Skeletal muscle satellite cell (primary cell): ENCODE results near the gene NFATC4.

ENCODE experiments used
- H3K27me3 ChIP-seq: 2 replicates; pipeline ENCODE4 v1.7.0; 2013; ENCODE audit warnings: low read length; ENCODE audit not compliant: control insufficient read depth, insufficient read depth
- H3K36me3 ChIP-seq: 2 replicates; pipeline ENCODE4 v1.7.0; 2013; ENCODE audit warnings: mild to moderate bottlenecking, control low read depth, low read length; ENCODE audit not compliant: insufficient read depth
- H3K4me1 ChIP-seq: 2 replicates; pipeline ENCODE4 v1.7.0; 2013; ENCODE audit warnings: low read length; ENCODE audit not compliant: control insufficient read depth, insufficient read depth
- H3K4me2 ChIP-seq: 2 replicates; pipeline ENCODE4 v1.7.0; 2013; ENCODE audit warnings: mild to moderate bottlenecking, low read length
- H3K4me3 ChIP-seq: 2 replicates; pipeline ENCODE4 v1.7.0; 2013; ENCODE audit warnings: low read length
- H3K9ac ChIP-seq: 2 replicates; pipeline ENCODE4 v1.7.0; 2013; ENCODE audit warnings: mild to moderate bottlenecking, low read depth, low read length, moderate library complexity
- H3K9me3 ChIP-seq: replicated peaks from 2 replicates; pipeline ENCODE4 v1.7.0; 2013; ENCODE audit warnings: mild to moderate bottlenecking, control low read depth, low read length

NFATC4 gene

DNA sequence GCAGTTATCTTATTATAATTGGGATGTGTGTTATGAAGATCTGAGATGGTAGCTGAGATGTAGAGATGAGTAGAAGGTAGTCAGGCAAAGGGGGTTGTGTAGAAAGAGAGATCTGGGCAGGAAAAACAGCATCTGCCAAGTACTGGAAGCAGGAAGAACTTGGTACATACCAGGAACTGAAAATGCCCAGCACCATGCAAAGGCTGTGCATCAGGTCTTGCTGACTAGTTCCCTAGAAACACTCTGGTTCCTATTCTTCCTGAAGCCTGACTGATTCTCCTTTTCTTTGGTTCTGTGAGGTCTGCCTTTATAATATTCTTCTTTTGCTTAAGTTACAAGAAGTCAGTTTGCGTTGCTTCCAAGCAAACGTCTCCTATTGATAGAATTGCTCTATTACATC, 6.7 kb upstream of the NFATC4 start:
- Histone ChIP-seq H3K4me3 (no peak overlapping the region), H3K9ac (peak overlapping the region; percentile 24), H3K27me3 (no peaks in the 10 kb centered on the region), H3K36me3 (no peaks in the 10 kb centered on the region), H3K4me2 (no peak overlapping the region), H3K9me3 (no peaks in the 10 kb centered on the region), H3K4me1 (peaks cover 35% of the 10 kb centered on the region)

DNA sequence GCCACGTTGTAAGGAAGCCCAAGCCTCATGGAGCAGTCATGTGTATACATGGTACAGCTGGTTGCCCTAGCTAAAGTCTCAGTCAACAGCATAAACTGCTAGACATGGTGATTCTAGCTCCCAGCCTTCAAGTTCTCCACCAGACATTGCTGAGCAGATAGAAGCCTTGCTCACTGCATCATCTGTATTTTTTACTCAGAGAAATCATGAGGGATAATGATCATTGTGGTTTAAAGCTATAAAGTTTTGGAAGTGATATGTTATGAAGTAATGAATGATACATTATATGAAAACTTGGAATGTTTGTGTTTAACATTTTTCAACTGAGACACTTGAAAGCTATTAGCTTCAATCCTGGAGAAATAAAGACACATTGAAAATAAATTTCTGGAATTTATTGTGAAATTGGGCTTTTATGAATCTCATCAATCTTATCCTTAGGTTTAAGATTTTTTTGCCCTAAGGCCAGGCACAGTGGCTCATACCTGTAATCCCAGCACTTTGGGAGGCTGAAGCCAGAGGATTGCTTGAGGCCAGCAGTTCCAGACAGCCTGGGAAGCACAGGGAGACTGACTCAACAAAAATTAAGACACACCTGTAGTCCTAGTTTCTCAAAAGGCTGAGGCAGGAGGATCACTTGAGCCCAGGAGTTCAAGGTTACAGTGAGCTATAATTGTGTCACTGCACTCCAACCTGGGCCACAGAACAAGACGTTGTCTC, 5.6 kb upstream of the NFATC4 start:
- Histone ChIP-seq H3K4me2 (peak overlapping the region; percentile 26), H3K4me3 (no peak overlapping the region), H3K36me3 (no peaks in the 10 kb centered on the region), H3K9ac (peak overlapping the region; percentile 42), H3K27me3 (no peaks in the 10 kb centered on the region), H3K4me1 (peaks cover 45% of the 10 kb centered on the region), H3K9me3 (no peaks in the 10 kb centered on the region)

DNA sequence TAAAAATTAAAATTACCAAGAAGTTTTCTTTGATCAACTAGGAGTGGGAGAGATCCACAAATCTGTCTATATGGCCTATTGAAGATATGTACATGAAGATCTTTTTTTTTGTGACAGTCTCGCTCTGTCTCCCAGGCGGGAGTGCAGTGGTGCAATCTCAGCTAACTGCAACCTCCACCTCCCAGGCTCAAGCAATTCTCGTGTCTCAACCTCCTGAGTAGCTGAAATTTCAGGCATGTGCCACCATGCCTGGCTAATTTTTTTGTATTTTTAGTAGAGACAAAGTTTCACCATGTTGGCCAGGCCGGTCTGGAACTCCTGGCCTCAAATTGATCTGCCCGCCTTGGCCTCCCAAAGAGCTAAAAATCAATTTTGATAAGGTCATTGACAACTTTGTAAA, 4.6 kb upstream of the NFATC4 start:
- Histone ChIP-seq H3K27me3 (no peaks in the 10 kb centered on the region), H3K36me3 (no peaks in the 10 kb centered on the region), H3K4me2 (no peak overlapping the region), H3K9ac (no peak overlapping the region), H3K4me1 (peaks cover 49% of the 10 kb centered on the region), H3K4me3 (no peak overlapping the region), H3K9me3 (no peaks in the 10 kb centered on the region)

DNA sequence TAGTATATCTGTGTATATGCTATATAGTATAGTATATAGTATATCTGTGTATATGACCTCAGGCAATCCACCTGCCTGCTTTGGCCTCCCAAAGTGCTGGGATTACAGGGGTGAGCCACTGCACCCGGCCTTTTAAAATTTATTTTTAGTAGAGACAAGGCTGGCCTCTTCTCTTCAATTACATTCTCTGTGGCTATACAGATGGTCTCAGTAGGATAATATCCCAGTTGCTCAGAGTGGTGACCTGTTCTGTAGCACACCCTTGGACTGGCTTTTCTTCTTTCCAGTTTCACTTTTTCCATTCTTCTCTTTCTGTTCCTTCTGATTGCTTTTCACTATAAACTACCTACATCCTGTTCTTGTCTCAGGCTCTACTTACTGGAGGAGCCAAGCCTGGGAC, 3.1 kb upstream of the NFATC4 start:
- H3K9ac ChIP-seq = no peak overlapping the region

DNA sequence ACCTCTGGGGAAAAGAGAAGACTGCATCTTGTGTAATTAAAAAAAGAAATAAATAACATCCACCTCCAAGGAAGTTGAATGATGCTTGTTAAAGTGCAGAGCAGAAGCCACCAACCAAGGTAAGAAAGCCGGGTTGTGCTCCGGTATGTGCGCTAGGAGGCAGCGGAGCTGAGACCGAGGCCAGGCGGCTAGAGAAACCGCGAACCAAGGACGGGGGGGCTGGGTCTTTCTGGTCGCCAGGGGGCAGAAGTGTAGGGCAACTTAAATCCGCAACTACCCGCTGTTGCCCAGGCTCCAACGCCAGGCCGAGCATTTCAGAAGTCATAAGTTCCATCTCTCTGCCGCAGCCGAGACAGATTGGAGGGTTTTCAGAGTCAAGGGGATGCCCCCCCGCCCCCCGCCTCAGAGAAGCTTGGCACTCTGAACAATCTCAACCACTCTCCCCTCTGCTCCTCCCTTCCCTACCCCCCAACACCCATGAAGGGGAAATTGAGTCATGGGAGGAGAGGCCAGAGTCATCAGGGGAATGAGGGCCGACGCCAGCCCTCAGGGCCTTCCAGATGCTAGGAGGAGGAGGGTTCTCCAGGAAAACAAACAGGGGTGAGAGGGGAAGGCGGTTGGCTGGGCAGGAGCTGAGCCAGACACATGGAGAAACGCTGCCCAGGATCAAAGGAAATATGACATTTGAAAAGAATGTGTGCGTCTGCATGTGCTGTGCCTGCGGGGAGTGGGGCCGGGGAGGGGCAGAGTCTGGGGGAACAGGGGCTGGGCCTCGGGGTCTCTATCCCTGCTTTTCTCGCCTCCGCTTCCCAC, 2.2 kb upstream of the NFATC4 start:
- Histone ChIP-seq H3K27me3 (no peaks in the 10 kb centered on the region), H3K9me3 (no peaks in the 10 kb centered on the region), H3K4me1 (peaks cover 55% of the 10 kb centered on the region), H3K36me3 (no peaks in the 10 kb centered on the region), H3K4me2 (peak overlapping the region; percentile 84), H3K9ac (peak overlapping the region; percentile 86), H3K4me3 (peak overlapping the region; percentile 72)

More for the DNA sequence above, 3.1 kb upstream of the NFATC4 start:
- Histone ChIP-seq H3K4me2 (peak overlapping the region; percentile 84), H3K27me3 (no peaks in the 10 kb centered on the region), H3K36me3 (no peaks in the 10 kb centered on the region), H3K4me3 (no peak overlapping the region), H3K4me1 (peaks cover 55% of the 10 kb centered on the region), H3K9me3 (no peaks in the 10 kb centered on the region)

DNA sequence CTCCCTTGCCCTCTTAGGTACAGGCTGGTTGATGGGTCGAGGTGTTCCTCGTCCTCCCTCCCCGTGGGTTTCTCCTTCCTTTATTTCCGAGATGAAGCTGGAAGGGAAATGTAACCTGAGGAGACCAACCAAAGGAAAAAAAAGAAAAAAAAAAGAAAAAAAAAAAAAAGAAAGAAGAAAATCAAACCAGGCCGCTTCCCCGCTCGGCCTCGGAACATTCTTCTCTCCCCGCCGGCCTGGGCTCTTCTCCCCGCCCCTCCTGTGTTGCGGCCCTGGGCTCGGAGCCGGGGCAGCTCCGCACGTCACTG, 1.6 kb upstream of the NFATC4 start:
- H3K36me3 ChIP-seq = no peaks in the 10 kb centered on the region
- H3K4me2 ChIP-seq = peak overlapping the region; percentile 84
- no peaks in the 10 kb centered on the region for H3K9me3 ChIP-seq
- peak overlapping the region; percentile 72 for H3K4me3 ChIP-seq
- peaks cover 52% of the 10 kb centered on the region for H3K4me1 ChIP-seq
- H3K9ac ChIP-seq = peak overlapping the region; percentile 86
- H3K27me3 ChIP-seq = no peaks in the 10 kb centered on the region

DNA sequence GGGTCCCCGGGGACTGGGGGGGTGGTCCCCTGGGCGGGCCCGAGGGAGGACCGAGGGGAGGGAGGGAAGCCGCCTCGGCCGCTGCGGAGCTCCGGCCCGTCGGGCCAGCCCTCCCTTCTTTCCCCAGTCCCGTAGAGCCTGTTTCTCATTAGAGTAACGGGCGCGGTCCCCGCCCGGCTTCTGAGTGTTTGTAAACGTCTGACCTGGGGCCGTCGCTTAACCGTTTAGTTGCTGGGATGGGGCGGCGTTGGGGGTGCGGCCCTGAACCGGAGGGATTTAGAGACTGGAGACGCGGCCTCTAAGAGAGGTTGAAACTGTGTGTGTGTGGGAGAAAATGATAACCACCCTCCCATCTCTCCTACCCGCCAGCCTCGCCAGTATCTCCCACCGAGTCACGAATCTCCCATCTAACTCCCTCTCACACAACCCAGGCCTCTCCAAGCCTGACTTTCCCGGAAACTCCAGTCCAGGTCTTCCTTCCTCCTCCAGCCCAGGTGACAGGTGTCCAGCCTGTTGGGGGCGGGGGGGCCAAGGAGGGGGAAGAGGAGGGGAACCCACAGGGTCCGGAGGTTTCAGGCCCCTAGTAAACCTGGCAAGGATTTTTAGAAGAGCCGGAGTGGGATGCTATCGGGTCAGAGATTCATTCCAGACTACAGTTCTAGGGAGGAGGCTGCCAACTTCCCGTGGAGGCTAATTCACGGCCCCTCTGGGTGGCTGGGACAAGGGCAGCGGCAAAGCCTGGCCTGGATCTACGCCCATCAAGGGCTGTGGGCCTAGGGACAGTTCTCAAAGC, 1.1 kb upstream of the NFATC4 start:
- H3K36me3 ChIP-seq = no peaks in the 10 kb centered on the region
- no peaks in the 10 kb centered on the region for H3K9me3 ChIP-seq
- peaks cover 47% of the 10 kb centered on the region for H3K4me1 ChIP-seq
- peak overlapping the region; percentile 86 for H3K9ac ChIP-seq
- peak overlapping the region; percentile 84 for H3K4me2 ChIP-seq
- no peaks in the 10 kb centered on the region for H3K27me3 ChIP-seq
- peak overlapping the region; percentile 72 for H3K4me3 ChIP-seq

DNA sequence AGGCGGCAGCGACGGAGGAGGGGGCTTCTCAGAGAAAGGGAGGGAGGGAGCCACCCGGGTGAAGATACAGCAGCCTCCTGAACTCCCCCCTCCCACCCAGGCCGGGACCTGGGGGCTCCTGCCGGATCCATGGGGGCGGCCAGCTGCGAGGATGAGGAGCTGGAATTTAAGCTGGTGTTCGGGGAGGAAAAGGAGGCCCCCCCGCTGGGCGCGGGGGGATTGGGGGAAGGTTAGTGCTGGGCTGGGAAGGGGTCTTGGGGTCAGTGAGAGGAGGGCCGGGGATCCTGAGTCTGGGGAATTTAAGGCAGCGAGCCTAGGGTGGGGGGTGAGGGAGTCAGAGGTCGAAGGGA, 203 bp downstream of the NFATC4 start:
- peak overlapping the region; percentile 94 for H3K9ac ChIP-seq
- H3K36me3 ChIP-seq = no peaks in the 10 kb centered on the region
- H3K4me2 ChIP-seq = peak overlapping the region; percentile 90
- no peaks in the 10 kb centered on the region for H3K9me3 ChIP-seq
- peak overlapping the region; percentile 85 for H3K4me3 ChIP-seq
- H3K4me1 ChIP-seq = peaks cover 36% of the 10 kb centered on the region
- H3K27me3 ChIP-seq = no peaks in the 10 kb centered on the region

DNA sequence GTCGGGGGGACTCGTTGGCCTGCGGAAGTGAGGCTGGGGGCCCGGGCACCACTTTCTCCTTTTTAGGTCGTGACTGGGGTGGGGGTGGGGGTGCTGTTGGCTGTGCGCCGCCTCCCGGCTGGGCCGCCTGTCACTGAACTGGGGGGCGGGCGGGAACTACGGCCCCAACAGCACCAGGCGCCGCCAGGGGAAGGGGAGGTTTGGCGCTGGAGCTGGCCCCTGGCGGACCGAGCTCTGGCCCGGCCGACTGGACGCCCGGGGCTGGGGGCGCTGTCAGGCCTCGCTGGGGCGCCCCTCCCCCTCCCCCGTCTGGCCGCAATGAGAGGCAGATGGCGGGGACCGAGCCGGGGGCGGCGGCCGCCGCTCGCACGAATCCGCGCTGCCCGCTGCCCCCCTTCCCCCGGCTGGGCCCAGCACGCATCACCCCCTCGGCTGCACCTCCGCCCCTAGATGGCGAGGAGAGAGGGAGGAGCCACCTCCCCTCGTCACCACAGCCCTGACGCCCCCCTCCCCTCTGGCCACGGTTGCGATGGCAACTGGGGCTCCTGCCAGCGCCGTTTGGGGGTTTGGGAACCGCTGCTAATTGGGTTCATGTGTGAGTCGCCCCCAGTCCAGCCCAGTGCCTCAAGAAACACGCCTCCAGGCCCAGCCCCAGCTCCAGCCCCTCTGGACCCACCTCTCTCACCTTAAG, 723 bp downstream of the NFATC4 start:
- Histone ChIP-seq H3K4me2 (peak overlapping the region; percentile 90), H3K4me3 (peak overlapping the region; percentile 85), H3K36me3 (peaks cover 5% of the 10 kb centered on the region), H3K9ac (peak overlapping the region; percentile 94), H3K4me1 (peaks cover 36% of the 10 kb centered on the region), H3K9me3 (no peaks in the 10 kb centered on the region), H3K27me3 (no peaks in the 10 kb centered on the region)

DNA sequence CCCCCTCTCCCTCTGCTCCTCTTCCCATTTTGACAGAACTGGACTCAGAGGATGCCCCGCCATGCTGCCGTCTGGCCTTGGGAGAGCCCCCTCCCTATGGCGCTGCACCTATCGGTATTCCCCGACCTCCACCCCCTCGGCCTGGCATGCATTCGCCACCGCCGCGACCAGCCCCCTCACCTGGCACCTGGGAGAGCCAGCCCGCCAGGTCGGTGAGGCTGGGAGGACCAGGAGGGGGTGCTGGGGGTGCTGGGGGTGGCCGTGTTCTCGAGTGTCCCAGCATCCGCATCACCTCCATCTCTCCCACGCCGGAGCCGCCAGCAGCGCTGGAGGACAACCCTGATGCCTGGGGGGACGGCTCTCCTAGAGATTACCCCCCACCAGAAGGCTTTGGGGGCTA, 1.5 kb downstream of the NFATC4 start:
- Histone ChIP-seq H3K27me3 (no peaks in the 10 kb centered on the region), H3K36me3 (peaks cover 8% of the 10 kb centered on the region), H3K4me1 (peaks cover 36% of the 10 kb centered on the region), H3K9ac (peak overlapping the region; percentile 94), H3K9me3 (no peaks in the 10 kb centered on the region), H3K4me3 (peak overlapping the region; percentile 85), H3K4me2 (peak overlapping the region; percentile 90)
